ENCODE results near the gene CTTNBP2NL.
"Not testable (repeated sequence)": the region's sequence is repeated elsewhere in the genome, so short reads cannot be mapped to it uniquely, and the experiment has no call there.

CTTNBP2NL gene

DNA sequence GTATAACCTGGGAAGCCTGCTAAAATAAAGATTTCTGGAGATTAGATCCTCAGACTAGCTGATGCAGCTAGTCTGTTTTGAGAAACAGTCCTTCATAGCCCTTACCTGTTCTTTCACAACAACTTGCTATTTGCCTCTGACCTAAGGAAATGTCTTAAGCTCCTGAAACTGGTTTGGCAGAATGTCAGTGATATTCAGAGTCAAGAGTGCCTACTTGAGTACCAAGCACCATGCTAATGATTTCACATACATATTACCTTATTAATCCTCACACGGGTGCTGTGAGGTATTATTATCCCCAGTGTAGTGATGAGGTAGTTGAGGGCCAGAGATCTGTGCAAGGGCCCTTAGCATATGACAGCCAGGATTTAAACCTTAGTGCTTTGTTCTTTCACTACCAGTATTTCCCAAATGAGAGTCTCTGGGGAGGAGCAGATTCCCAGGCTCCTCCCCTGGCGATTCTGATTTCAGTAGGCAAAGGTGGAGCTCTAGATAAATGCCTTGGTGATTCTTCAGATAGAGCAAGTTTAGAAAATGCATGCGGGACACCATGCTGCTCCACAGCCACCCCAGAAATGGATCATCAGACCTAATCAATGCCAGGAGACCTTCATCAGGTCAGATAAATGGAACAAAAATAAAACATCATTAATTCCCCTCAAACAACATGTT lies 65.3 kb downstream of the CTTNBP2NL start:
- no peak for DNase-seq (ENCODE audit: low read depth in 4 of 4, low spot score in 1 of 4)

DNA sequence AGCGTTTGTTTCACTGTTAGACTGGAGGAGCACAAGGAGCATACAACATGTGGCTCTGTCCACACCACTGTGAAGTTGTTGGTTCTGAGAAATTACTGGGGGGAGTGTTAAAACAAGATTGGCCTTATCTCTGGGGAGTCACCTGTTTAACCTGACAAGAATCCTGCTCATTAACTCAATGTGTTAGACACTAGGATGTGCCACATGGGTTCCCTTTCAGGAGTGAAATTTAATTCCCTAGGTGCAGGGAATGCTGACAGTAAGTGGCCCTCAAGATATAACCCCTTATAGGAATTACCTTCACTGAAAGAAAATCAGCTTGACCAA lies 66.9 kb downstream of the CTTNBP2NL start:
- no peak for DNase-seq (ENCODE audit: low read depth in 4 of 4, low spot score in 1 of 4)

DNA sequence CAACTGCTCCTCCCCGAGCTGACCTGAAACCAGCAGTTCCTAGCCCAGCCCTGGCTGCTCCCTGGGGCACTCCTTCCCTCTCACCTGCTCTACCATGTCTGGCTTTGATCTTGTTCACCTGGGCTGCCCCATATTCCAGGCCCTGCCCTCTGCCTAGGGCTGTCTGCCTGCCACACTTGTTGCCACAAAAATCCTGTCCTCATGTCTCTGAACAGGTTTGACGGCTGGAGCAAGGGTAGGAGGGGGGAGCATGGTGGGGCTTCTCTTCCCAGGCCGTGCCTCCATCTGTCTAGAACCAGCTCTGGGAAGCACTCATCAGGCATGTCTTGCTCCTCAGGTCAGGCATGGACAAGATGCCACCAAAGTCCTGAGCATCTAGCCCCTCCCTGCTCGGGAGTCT lies 68.5 kb downstream of the CTTNBP2NL start:
- DNase-seq (ENCODE audit: low read depth in 4 of 4, low spot score in 1 of 4) = no peak

DNA sequence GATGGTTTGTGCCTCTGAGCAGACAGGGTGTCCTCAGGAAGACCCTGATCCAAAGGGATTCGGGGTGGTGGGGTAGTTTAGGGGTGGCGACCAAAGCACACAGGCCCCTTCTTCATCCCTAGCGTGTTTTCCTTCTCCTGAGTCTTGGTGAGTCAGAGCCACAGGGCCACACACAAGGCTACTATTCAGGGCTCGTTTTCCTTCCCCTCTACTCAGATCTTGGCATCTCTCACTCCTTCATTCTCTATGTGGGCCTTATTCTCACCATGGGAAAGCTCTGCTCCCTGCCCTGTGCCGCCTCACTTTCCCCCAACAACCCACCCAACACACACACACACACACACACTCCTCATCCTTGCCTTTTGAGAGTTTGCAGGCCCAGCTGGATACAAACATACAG lies 69.1 kb downstream of the CTTNBP2NL start:
- no peak for DNase-seq (ENCODE audit: low read depth in 4 of 4, low spot score in 1 of 4)

DNA sequence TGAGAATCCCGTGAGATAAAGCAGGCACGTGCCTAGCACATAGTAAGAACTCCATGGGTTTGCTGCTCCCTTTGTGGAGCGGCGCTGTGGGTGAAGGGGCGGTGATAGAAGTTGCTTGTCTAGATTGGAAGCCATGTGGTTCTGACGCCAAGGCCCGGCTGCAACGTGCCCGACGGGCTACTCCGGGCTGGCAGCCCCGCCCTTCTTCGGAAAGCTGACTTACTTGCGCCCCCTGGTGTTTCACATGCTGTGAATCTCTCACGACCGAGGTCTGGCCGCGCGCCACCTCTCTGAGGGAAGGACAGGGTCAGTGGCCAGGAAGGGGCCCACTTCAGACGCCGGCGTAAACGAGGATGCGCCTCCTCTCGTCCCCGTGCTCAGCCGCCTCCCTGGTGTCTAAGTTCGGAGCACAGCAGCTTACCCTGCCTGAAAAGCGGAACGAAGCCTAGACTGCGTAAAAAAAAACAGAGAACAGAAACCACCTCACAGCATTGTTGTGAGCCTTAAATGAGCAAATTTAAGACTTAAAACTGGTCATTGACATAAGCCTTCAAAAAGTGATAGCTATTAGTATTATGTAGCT lies 70.2 kb downstream of the CTTNBP2NL start:
- DNase-seq (ENCODE audit: low read depth in 4 of 4, low spot score in 1 of 4) = peak; percentile 76 to 83 (median 78)

DNA sequence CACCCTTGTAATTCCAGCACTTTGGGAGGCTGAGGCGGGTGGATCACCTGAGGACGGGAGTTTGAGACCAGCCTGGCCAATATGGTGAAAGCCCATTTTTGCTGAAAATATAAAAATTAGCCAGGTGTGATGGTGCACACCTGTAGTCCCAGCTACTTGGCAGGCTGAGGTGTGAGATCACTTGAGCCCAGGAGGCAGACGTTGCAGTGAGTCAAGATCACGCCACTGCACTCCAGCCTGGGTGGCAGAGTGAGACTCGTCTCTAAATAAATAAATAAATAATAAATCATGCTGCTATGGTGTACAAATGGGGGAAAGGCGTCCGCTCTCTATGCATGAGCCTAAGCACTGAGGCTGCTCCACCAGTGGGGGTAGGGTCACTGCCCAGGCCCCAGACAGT lies 74.3 kb downstream of the CTTNBP2NL start:
- DNase-seq (ENCODE audit: low read depth in 4 of 4, low spot score in 1 of 4) = not testable (repeated sequence)

DNA sequence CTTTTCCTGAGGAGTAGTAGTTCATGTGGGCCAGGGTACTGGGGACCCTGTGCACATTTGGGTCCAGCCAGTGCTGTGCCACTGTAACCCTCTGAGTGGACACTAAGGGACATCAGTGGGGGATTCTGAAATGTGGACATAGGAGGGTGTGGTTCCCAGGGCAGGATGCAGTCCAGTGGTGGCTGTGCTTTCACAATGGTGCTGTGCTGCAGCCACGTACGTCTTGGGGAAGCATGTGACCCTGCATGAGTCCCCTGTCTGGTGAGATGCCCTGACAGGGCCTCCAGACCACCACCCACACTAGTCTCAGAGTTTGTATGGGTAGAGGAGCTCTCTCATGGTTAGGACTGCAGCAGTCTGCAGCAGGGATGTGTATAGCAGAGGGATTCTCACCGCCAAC lies 75.0 kb downstream of the CTTNBP2NL start:
- DNase-seq (ENCODE audit: low read depth in 4 of 4, low spot score in 1 of 4) = no peak

DNA sequence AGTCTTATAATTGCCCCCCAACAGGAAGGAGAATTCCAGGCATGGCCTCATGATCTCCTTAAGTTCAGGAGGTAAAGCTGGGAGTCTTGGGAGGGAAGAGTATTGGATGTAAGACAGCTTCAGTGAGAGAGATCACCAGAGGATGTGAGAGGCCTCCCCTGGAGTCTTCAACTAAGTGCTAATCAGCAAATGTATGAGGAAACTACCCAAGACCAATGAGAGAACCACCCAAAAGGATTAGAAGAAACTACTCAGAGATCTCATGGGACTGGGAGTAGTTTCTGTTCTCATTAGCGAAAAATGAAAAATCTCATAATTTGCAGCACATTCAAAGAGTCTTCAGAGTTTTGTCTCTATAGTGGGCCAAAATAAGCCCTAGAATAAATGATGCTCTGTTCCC lies 76.1 kb downstream of the CTTNBP2NL start:
- DNase-seq (ENCODE audit: low read depth in 4 of 4, low spot score in 1 of 4) = no peak

DNA sequence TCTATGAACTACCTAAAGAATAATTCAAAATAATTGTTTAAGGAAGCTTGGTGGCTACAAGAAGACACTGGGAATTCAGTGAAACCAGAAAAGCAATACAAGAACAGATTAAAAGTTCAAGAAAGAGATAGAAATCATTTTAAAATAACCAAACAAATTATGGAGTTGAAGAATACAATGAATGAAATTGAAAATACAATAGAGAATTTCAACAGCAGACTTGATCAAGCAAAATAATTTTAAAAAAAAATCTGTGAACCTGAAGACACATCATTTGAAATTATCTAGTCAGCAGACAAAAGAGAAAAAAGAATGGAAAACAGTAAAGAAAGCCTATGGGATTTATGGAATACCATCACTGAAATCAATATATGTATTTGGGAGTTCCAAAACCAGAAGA lies 81.5 kb downstream of the CTTNBP2NL start:
- DNase-seq (ENCODE audit: low read depth in 4 of 4, low spot score in 1 of 4) = no peak

DNA sequence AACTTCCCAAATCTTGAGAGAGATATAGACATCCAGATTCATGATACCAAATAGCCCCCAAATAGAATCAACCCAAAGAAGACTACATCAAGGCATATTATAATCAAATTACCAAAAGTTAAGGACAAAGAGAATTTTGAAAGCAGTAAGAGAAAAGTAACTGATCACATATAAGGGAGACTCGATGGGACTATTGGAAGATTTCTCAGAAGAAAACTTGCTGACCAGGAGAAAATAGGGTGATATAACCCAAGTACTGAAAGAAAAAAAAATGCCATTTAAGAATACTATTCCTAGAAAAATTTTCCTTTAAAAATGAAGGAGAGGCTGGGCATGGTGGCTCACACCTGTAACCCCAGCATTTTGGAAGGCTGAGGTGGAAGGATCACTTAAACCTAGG lies 82.3 kb downstream of the CTTNBP2NL start:
- no peak for DNase-seq (ENCODE audit: low read depth in 4 of 4, low spot score in 1 of 4)

DNA sequence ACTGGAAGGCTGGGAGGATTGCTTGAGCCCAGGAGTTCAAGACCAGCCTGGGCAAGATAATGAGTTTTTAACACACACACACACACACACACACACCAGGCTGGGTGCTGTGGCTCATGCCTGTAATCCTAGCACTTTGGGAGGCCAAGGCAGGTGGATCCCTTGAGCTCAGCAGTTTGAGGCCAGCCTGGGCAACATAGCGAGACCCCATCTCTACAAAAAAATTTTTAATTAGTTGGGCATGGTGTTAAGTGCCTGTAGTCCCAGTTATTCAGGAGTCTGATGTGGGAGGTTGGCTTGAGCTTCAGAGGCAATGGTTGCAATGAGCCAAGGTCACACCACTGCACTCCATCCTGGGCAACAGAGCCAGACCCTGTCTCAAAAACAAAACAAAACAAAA lies 90.0 kb downstream of the CTTNBP2NL start:
- not testable (repeated sequence) for DNase-seq (ENCODE audit: low read depth in 4 of 4, low spot score in 1 of 4)

DNA sequence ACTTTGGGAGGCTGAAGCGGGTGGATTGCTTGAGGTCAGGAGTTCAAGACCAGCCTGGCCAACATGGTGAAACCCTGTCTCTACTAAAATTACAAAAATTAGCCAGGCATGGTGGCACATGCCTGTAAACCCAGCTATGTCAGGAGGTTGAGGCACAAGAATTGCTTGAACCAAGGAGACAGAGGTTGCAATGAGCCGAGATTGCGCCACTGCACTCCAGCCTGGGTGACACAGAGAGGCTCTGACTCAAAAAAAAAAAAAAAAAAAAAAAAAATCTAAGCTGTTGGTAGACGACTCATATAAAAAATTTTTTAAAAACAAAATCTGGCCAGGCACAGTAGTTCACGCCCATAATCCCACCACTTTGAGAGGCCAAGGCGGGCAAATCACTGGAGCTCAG lies 91.7 kb downstream of the CTTNBP2NL start:
- not testable (repeated sequence) for DNase-seq (ENCODE audit: low read depth in 4 of 4, low spot score in 1 of 4)

DNA sequence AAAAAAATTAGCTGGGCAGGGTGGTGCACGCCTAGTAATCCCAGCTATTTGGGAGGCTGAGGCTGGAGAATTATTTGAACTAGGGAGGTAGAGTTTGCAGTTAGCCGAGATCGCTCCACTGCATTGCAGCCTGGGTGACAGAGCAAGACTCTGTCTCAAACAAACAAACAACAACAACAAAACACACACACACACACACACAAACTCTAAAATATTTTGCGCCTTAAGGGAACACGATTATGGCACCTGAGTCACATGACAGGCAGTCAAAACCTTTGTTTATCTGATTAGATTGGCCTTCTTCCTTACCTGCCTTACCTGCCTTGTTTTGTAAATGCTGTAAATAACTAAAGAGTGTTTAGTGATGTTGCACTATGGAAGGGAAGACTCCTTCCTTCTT lies 92.1 kb downstream of the CTTNBP2NL start:
- DNase-seq (ENCODE audit: low read depth in 4 of 4, low spot score in 1 of 4) = no peak

DNA sequence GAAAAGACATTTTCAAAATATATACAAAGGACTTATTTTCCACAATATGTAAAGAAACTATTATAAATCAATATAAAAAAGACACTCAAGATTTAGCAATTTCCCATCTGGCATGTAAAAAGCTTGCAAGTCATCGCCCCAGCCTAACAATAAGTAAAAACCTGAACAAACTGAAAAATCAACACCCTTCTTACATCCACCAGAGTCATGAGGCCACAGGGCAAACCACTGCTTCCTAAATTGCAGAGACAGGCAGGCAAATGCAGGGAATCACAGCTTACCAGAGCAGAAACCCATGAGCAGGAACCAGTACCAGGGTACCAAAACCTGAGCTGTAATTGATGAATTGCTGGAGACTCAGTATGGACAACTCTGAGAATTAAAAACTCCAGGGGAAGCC lies 96.1 kb downstream of the CTTNBP2NL start:
- no peak for DNase-seq (ENCODE audit: low read depth in 4 of 4, low spot score in 1 of 4)

DNA sequence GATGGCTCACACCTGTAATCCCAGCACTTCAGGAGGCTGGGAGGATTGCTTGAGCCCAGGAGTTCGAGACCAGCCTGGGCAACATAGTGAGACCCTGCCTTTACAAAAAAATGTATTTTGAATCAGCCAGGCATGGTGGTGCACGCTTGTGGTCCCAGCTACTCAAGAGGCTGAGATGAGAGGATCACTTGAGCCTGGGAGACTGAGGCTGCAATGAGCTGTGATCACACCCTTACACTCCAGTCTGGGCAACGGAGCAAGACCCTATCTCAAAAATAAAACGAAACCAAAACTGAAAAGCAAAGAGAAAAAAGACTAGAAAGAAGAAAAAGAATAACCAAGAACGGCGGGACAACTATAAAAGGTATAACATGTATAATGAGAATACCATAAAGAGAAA lies 97.3 kb downstream of the CTTNBP2NL start:
- DNase-seq (ENCODE audit: low read depth in 4 of 4, low spot score in 1 of 4) = no peak

DNA sequence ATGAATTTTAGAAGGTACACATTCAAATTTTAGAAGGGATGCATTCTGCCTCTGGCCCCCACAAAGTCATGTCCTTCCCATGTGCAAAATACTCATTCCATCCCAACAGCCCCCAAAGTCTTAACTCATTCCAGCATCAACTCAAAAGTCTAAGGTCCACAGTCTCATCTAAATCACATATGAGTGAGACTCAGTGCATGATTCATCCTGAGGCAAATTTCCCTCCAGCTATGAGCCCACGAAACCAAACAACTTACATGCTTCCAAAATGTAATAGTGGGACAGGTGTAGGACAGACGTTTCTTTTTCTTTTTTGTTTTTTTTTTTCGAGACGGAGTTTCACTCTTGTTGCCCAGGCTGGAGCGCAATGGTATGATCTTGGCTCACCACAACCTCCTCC lies 100.3 kb downstream of the CTTNBP2NL start:
- DNase-seq (ENCODE audit: low read depth in 4 of 4, low spot score in 1 of 4) = no peak

DNA sequence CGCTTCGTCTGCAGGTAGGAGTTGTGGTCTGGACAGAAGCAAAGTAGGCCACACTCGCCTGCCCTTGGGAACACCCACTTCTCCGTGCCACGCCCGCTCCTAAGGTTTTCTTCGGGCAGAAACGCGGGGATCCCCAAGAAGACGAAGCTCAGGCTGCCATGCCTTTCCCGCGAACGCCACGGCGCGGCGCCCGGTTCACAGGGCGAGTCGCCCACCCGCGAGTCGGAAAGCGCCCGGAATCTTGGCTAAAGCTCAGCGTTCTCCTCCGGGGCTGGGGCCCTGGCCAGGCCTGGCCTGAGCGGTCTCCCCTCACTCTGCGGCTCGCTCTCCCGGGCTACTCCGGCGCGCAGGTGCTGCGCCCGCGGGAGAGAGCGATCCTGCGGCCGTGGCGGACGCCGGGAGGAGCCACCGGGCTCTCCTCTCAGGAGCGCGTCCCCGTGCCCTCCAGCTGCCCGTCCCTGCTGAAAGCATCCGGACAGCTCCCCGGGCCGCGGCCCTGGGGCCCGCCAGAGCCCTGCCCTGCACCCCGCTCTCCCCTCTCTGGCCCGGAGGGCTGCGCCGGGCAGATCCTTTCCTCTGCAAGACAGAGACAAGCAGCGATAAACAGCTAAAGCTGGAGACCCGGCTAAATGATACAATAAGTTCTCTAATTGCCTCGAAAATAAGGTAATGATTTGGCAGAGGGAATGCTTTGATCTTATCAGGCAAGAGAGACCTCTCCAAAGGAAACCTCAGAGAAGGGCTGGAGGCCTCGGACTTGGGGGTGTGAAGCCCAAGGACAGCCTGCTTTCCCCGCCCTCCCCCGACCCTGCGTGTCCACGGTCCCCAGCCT lies 106.0 kb downstream of the CTTNBP2NL start:
- peak in 2 of 4 experiments; percentile 42 to 52 for DNase-seq (ENCODE audit: low read depth in 4 of 4, low spot score in 1 of 4)

DNA sequence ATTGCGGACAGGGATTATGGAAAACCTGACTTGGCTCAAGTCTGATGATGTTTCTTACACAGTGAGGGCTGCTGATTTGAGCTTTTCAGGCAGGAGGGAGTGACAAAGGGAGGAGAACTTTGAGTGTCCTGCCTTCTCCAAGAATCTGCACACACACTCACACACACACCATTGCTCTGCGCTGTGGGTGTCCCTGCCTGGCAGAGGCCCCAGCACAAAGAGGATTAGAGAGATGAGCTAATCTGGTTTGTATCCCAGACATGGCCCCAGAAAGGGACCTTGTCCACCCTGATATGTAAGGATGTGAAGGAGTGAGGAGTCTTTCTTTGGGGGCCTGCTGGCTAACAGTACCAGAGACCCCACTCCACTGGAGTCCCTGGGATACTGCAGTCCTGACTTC lies 106.8 kb downstream of the CTTNBP2NL start:
- no peak for DNase-seq (ENCODE audit: low read depth in 4 of 4, low spot score in 1 of 4)

DNA sequence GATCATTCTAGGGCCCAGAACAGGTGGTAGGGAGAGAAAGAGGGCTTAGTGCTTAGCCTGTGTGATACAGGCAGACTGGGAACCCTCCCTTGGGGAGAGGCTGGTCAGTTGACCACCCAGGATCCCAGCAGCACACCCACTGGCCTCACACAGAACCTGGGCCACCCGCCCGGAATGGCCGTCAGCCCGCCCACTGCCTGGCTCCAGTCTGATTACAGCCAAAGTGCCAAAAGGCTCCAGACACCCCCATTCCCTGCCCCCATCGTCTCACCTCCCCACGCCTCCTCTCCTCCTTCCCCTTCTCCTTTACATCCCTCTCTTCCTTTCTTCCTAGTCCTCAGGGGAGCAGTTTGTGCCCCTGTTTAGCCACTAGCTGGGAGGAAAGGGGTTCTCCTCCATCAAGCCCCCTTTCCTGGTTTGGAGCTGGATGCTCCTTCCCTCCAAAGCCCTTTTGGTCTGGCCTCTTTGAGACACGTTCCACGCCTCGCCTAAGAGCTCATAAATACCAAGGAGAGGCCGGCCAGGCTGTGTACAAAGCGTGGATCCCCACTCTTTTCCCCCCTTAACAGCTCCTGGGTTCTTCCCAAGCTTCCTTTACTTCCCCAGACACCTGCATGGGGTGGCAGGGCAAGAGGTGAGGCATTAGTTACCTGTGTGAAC lies 108.1 kb downstream of the CTTNBP2NL start:
- DNase-seq (ENCODE audit: low read depth in 4 of 4, low spot score in 1 of 4) = no peak

DNA sequence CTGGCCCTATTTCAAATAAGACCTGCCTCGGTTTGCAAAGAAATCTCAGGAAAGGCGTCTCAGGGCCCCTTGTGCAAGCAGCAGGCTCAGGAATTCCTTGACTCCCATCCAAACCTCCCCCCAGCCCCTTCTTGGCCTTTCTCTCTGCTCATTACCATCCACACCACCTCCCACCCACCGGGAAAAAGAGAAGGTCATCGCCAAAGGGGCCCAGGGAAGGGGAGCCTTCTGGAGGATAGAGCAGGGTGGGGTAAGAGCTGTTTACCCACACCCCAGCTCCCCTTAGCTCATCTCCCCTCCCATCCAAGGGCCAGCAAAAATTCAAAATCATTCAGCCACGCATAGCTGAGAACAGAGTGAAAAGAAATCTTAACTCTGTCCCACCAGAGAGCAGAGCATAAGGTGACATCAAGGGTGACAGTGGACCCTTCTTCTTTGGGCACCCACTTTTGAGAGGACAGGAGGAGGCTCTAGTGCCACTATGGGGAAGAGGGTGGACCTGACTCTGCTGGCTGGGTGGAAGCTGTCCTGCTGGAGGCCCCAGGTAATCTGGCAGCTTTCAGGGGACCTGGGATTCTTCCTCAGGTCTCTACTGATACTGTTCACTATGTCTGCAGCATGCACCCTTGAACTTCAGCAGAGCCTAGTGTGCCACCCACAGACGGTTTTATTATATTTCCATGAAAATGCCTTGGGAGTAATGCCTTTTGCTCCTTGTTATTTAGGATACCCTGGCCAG lies 108.8 kb downstream of the CTTNBP2NL start:
- no peak for DNase-seq (ENCODE audit: low read depth in 4 of 4, low spot score in 1 of 4)

DNA sequence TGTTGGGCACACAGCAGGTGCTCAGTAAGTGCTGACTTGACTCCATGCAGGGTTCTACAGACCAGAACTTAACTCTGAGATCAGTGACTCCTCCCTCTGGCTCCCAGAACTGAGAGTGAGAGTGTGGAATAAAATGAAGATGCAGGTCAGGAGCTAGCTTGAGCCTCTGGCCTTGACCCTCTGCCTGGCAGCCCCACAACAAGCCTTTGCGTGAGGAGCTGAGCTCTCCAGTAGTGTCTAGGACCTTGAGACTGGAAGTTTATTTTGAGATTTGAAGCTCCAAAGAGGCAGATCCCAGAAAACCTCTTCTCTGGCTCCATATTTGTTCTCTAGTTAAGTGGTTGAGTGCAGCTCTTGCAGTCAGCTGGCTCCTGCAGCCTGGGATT lies 109.4 kb downstream of the CTTNBP2NL start:
- no peak for DNase-seq (ENCODE audit: low read depth in 4 of 4, low spot score in 1 of 4)

Data from stimulated activated CD4-positive, alpha-beta T cell treated with anti-CD3 and anti-CD28 coated beads, Interleukin-1b, Interleukin-23, amount 100 ng/mL, for 24 hours (primary cell).